ENCODE results near the gene NFATC2IP.

The NFATC2IP gene

GRCh38 chr16:28932339-28933141, 18.2 kb upstream of the NFATC2IP start:
- no peak for TF ChIP-seq CTCF (IDR thresholded peaks at IDR 0.05; ENCODE audit: low read depth, low read length)
- DNase-seq (ENCODE audit: low read depth, low spot score), result no peak
- in situ Hi-C loops (cut with HindIII; ENCODE audit: low sequenced_read_pairs), result no loop called here
- no peak overlapping the region for H3K4me3 ChIP-seq (ENCODE audit: low read depth, low read length)

- no peak for DNase-seq (ENCODE audit: low read depth, low spot score)
- in situ Hi-C loops (cut with HindIII; ENCODE audit: low sequenced_read_pairs), result no loop called here
- no peak overlapping the region for H3K4me3 ChIP-seq (ENCODE audit: low read depth, low read length)
- TF ChIP-seq CTCF (IDR thresholded peaks at IDR 0.05; ENCODE audit: low read depth, low read length), result no peak
These were observed 17.6 kb upstream of the NFATC2IP start for GRCh38 chr16:28933171-28933570.

GRCh38 chr16:28935346-28935745, 15.4 kb upstream of the NFATC2IP start:
- no peak for TF ChIP-seq CTCF (IDR thresholded peaks at IDR 0.05; ENCODE audit: low read depth, low read length)
- H3K4me3 ChIP-seq (ENCODE audit: low read depth, low read length), result no peak overlapping the region
- no peak for DNase-seq (ENCODE audit: low read depth, low spot score)
- in situ Hi-C loops (cut with HindIII; ENCODE audit: low sequenced_read_pairs), result no loop called here

GRCh38 chr16:28935924-28936783, 14.6 kb upstream of the NFATC2IP start:
- in situ Hi-C loops (cut with HindIII; ENCODE audit: low sequenced_read_pairs), result no loop called here
- DNase-seq (ENCODE audit: low read depth, low spot score), result peak; percentile 74
- H3K4me3 ChIP-seq (ENCODE audit: low read depth, low read length), result peak overlapping the region; percentile 20
- TF ChIP-seq CTCF (IDR thresholded peaks at IDR 0.05; ENCODE audit: low read depth, low read length), result no peak

GRCh38 chr16:28936784-28937155, 14.0 kb upstream of the NFATC2IP start:
- in situ Hi-C loops (cut with HindIII; ENCODE audit: low sequenced_read_pairs), result no loop called here
- no peak for DNase-seq (ENCODE audit: low read depth, low spot score)
- H3K4me3 ChIP-seq (ENCODE audit: low read depth, low read length), result no peak overlapping the region
- no peak for TF ChIP-seq CTCF (IDR thresholded peaks at IDR 0.05; ENCODE audit: low read depth, low read length)

GRCh38 chr16:28937222-28937876, 13.4 kb upstream of the NFATC2IP start:
- DNase-seq (ENCODE audit: low read depth, low spot score), result no peak
- no peak for TF ChIP-seq CTCF (IDR thresholded peaks at IDR 0.05; ENCODE audit: low read depth, low read length)
- in situ Hi-C loops (cut with HindIII; ENCODE audit: low sequenced_read_pairs), result no loop called here
- H3K4me3 ChIP-seq (ENCODE audit: low read depth, low read length), result no peak overlapping the region
